ENCODE results near the gene VBP1.
"Not testable (repeated sequence)": the region's sequence is repeated elsewhere in the genome, so short reads cannot be mapped to it uniquely, and the experiment has no call there.

Gene VBP1

DNA sequence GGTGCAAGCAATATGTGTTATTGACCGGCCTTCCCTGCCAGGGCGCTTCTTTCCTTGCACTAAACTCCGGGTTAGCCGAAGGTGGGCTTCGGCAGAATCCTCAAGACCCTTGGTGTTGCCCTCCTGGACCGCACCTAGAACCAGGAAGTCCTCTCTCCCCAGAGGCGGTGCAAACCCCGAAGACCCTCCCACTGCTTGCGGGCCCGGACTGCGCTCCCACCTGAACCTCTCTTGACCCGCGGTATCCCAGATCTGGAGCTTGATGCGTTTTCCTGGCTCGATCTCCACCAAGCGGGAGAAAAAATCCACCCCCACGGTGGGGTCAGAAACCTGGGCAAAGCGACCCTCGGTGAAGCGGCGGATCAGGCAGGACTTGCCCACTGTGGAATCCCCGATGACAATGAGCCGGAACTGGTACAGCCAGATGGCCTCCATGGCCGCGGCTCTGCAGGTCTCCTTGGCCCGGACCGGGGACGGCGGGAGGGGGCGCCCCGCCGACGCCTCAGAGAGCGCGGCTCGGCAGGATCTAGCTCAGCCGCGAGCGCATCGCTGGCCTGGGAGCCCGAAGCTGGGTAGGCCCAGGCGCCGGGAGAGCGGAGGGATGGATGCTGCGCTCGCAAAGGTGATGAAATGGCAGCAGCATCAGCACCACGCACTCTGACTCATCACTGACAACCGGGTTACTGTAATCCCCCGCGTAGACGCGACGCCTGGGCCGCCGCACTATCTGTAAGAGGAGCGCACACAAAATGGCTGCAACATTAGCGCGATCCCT is 47.8 kb downstream of the VBP1 start, which contains the start of gene RAB39B:
Gene RAB39B, minus strand, starts transcription at position 638 of the 775 bp plus-strand sequence. Its CDS starts 203 bp downstream, at position 435.
- DNase-seq (ENCODE audit: low read depth in 2 of 2) = peak; percentile 17 to 20

DNA sequence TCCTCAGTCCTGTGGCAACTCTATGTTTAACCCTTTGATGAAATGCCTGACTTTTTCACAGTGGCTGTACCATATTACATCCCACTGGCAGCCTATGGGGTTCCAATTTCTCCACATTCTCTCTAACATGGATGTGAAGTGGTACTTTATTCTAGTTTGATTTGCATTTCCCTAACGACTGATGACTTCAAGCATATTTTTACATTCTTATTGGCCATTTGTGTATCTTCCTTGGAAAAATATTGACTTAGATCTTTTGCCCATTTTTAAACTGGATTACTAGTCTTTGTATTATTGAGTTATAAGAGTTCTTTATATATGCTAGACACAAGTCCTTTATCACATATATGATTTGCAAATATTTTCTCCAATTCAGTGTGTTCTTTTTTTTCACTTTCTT is 50.2 kb downstream of the VBP1 start:
- no peak for DNase-seq (ENCODE audit: low read depth in 2 of 2)

DNA sequence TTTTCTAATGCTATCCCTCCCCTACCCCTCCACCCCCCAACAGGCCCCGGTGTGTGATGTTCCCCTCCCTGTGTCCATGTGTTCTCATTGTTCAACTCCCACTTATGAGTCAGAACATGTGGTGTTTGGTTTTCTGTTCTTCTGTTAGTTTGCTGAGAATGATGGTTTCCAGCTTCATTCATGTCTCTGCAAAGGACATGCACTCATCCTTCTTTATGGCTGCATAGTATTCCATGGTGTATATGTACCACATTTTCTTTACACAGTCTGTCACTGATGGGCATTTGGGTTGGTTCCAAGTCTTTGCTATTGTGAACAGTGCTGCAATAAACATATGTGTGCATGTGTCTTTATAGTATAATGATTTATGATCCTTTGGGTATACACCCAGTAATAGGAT is 51.7 kb downstream of the VBP1 start:
- DNase-seq (ENCODE audit: low read depth in 2 of 2) = not testable (repeated sequence)

DNA sequence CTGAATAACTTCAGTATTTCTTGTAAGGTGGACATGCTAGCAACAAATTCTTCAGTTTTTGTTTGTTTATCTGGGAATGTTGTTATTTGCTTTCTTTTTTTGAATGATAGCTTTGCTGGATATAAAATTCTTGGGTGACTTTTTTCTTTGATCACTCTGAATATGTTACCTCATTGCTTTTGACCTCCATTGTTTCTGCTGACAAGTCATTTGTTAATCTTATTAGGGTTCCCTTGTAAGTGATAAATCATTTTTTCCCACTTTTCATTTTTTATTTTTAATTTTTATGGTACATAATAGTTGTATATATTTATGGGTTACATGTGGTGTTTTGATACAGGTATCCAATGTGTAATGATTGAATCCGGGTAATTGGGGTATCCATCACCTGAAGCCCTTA is 54.7 kb downstream of the VBP1 start:
- DNase-seq (ENCODE audit: low read depth in 2 of 2) = no peak

DNA sequence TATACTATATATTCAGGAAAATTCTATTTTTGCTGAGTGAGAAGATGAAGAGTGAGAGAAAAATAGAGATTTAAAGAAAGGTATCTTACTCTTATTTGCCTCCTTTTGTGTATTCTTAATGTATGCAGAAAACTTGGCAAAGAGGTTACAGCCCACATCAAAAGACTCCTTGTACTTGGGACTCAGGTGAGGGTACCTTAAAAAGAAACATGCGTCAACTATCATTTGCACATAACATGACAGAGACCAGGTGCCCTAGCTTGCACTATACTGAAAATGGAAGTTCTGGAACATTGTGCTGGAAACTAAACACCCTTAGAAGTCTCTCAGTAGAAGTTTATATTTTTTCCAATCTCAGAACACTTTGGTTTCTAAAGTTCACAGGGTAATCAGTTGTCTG is 63.6 kb downstream of the VBP1 start:
- no peak for DNase-seq (ENCODE audit: low read depth in 2 of 2)
